ENCODE results near the gene SF3B2. TPM values are rescaled to one million over a fixed set of nuclear protein-coding genes. Genes with fewer than 3 reads are reported as not detected.
"Not testable (repeated sequence)": the region's sequence is repeated elsewhere in the genome, so short reads cannot be mapped to it uniquely, and the experiment has no call there.

The SF3B2 gene
- total and polyA plus RNA-seq, 2 donors (not counting 3 experiments of a cell fraction or from before 2014, with no cell fraction given), result 99.4 to 196 TPM

DNA sequence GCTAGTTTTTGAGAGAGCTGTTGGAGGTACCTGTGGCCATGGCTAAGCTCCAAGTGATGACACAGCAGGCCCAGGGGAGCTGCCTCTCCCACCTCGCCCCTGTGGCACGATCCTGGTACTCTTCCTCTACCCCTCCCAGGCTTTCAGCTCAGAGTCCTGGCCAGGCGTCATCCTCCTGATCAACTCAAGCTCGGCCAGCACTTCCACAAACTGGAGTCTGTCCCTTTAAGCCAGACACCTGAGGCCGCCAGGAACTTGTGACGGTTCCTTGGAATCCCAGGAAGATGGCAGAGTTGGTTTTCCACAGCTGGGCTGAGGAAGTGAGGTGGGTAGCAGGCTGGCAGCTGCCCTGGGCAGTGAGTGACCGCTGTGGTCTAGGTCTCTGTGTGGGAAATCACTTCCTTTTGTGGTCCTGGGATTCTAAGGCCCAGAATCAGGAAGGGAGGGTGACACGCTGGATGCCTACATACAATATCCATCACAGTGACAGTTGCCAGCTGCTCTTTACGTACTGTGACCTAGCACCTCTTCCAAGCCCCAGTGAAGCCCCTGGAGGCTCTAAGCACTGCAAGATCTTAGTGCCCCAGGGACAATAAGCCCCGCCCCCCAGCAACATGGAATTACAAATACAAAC, 43.6 kb upstream of the SF3B2 start:
- Histone ChIP-seq H3K79me2 (ENCODE audit: control insufficient read depth, insufficient read depth, low read length) (peaks cover 5% of the 10 kb centered on the region), H3K4me1 (ENCODE audit: control insufficient read depth, extremely low read depth, insufficient read depth, low read length) (peaks cover 3% of the 10 kb centered on the region), H3K4me2 (ENCODE audit: insufficient read depth, low read length) (no peak overlapping the region), H3K36me3 (ENCODE audit: control insufficient read depth in 2 of 2, extremely low read depth in 1 of 2, insufficient read depth in 2 of 2, low read length in 2 of 2) (peaks cover 0 to 7% of the 10 kb centered on the region in 2 experiments), H3K9me3 (replicated peaks; ENCODE audit: control insufficient read depth, insufficient read depth, low read length) (no peaks in the 10 kb centered on the region), H3K9ac (replicated peaks; ENCODE audit: extremely low read depth, insufficient read depth, low read length) (no peak overlapping the region), H3K27ac (ENCODE audit: insufficient read depth, low read depth, low read length) (no peak overlapping the region), H3K9me1 (replicated peaks; ENCODE audit: control insufficient read depth, extremely low read depth, insufficient read depth, low read length) (no peaks in the 10 kb centered on the region), H4K20me1 (replicated peaks; ENCODE audit: control insufficient read depth, extremely low read depth, insufficient read depth, low read length) (no peaks in the 10 kb centered on the region), H3K4me3 (replicated peaks in 1 of 3; ENCODE audit: insufficient read depth in 1 of 3, low read depth in 1 of 3, low read length in 3 of 3) (no peak overlapping the region), H2AFZ (ENCODE audit: low read depth, low read length) (peak overlapping the region; percentile 41), H3K27me3 (ENCODE audit: control insufficient read depth in 2 of 2, insufficient read depth in 2 of 2, low read length in 2 of 2) (peaks cover 2% of the 10 kb centered on the region in 2 experiments)
- CTCF ChIA-PET, result interaction anchor here (1.3 to 3.9 kb wide), 3 partner anchors 14 to 124 kb away, joined by 3 to 37 read pairs (median 11); no protein-coding TSS in a partner anchor
- TF ChIP-seq POLR2A (IDR thresholded peaks at IDR 0.05; ENCODE audit: low read depth, low read length) (no peak), MYC (IDR thresholded peaks at IDR 0.05; ENCODE audit: low read depth, low read length) (no peak), FOS (IDR thresholded peaks at IDR 0.05; ENCODE audit: borderline replicate concordance, insufficient read depth, low read length) (no peak), GATA2 (IDR thresholded peaks at IDR 0.05; ENCODE audit: insufficient read depth, insufficient read length, low read depth, low read length) (no peak), CTCF (IDR thresholded peaks at IDR 0.05; ENCODE audit: extremely low read depth in 1 of 2, insufficient read depth in 1 of 2, low read depth in 1 of 2, low read length in 2 of 2) (no peak), EZH2 (IDR thresholded peaks at IDR 0.05; ENCODE audit: borderline replicate concordance, low read depth, low read length, severe bottlenecking) (no peak), POLR2AphosphoS5 (IDR thresholded peaks at IDR 0.05; ENCODE audit: insufficient read depth, low read depth, low read length) (no peak), JUN (IDR thresholded peaks at IDR 0.05; ENCODE audit: borderline replicate concordance, insufficient read depth, insufficient read length, low read depth) (no peak)
- TF ChIP-seq, protein P1, sequence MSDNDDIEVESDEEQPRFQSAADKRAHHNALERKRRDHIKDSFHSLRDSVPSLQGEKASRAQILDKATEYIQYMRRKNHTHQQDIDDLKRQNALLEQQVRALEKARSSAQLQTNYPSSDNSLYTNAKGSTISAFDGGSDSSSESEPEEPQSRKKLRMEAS (IDR thresholded peaks at IDR 0.05; ENCODE audit: insufficient read depth, insufficient read length), result no peak
- dilution Hi-C loops (cut with MboI; ENCODE audit: extremely low pct_ligation_motif_present, low sequenced_read_pairs), result no loop called here
- POLR2A ChIA-PET, result no interaction called here
- FAIRE-seq, result no peak
- intact Hi-C loops (cut with micrococcal nuclease), result no loop called here
- DNase-seq (ENCODE audit: low read depth, low spot score), result no peak
- BruUV-seq (replicated peaks), result no TSS peak

DNA sequence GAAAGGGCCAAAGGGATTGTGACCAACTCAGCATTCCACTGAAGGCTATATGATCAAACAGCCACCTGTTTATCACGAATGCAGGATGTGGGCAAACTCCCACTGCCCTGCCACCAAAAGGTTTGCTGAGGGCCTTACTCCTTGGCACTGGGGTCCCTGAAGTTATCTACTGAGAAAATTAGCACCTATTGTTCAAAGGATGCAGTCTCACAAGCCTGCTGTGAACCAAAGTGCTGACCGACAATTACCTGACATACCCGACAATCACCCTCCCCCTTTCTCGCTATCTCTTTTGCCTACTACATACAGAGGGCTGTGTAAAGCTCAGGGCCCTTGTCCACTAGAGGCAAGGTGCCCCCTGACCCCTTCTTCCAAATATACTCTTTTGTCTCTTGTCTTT, 42.1 kb upstream of the SF3B2 start:
- H2AFZ ChIP-seq (ENCODE audit: low read depth, low read length); H3K9ac ChIP-seq (replicated peaks; ENCODE audit: extremely low read depth, insufficient read depth, low read length); POLR2A ChIA-PET; FAIRE-seq; H3K27ac ChIP-seq (ENCODE audit: insufficient read depth, low read depth, low read length); H4K20me1 ChIP-seq (replicated peaks; ENCODE audit: control insufficient read depth, extremely low read depth, insufficient read depth, low read length); H3K9me1 ChIP-seq (replicated peaks; ENCODE audit: control insufficient read depth, extremely low read depth, insufficient read depth, low read length); DNase-seq (ENCODE audit: low read depth, low spot score); dilution Hi-C loops (cut with MboI; ENCODE audit: extremely low pct_ligation_motif_present, low sequenced_read_pairs); H3K4me3 ChIP-seq (replicated peaks in 1 of 3; ENCODE audit: insufficient read depth in 1 of 3, low read depth in 1 of 3, low read length in 3 of 3); H3K27me3 ChIP-seq (ENCODE audit: control insufficient read depth in 2 of 2, insufficient read depth in 2 of 2, low read length in 2 of 2); H3K79me2 ChIP-seq (ENCODE audit: control insufficient read depth, insufficient read depth, low read length); H3K36me3 ChIP-seq (ENCODE audit: control insufficient read depth in 2 of 2, extremely low read depth in 1 of 2, insufficient read depth in 2 of 2, low read length in 2 of 2); H3K4me2 ChIP-seq (ENCODE audit: insufficient read depth, low read length); BruUV-seq (replicated peaks); H3K4me1 ChIP-seq (ENCODE audit: control insufficient read depth, extremely low read depth, insufficient read depth, low read length); intact Hi-C loops (cut with micrococcal nuclease); H3K9me3 ChIP-seq (replicated peaks; ENCODE audit: control insufficient read depth, insufficient read depth, low read length): not testable (repeated sequence)
- CTCF ChIA-PET, result interaction anchor here (2.1 to 3.9 kb wide), 2 partner anchors 12 to 35 kb away, joined by 11 to 37 read pairs; no protein-coding TSS in a partner anchor

Data from endothelial cell of umbilical vein (primary cell).